Stimulated activated naive CD8-positive, alpha-beta T cell treated with anti-CD3 and anti-CD28 coated beads, Interleukin-15, Interleukin-2, amounts not matched to agents 100 ng/mL and 50 ng/mL, for 24 hours (primary cell): Measurements from ENCODE around the gene DPM3.

Experiments
- H3K27ac Mint-ChIP-seq: one replicate; pipeline ENCODE4 v1.8.0; 2021; ENCODE audit warnings: mild to moderate bottlenecking, mixed read lengths
- H3K27me3 Mint-ChIP-seq: one replicate; pipeline ENCODE4 v1.8.0; 2021; ENCODE audit warnings: mixed read lengths
- H3K36me3 Mint-ChIP-seq: one replicate; pipeline ENCODE4 v1.8.0; 2021; ENCODE audit warnings: low read depth, mixed read lengths
- H3K4me1 Mint-ChIP-seq: one replicate; pipeline ENCODE4 v1.8.0; 2021; ENCODE audit warnings: low read depth, mixed read lengths
- H3K4me3 Mint-ChIP-seq: one replicate; pipeline ENCODE4 v1.8.0; 2021; ENCODE audit warnings: mild to moderate bottlenecking, mixed read lengths
- H3K9me3 Mint-ChIP-seq: one replicate; pipeline ENCODE4 v1.8.0; 2021; ENCODE audit warnings: mixed read lengths

DPM3 gene

GRCh38 chr1:155107309-155108264, 32.7 kb downstream of the DPM3 start:
- no peaks in the 10 kb centered on the region for H3K9me3 Mint-ChIP-seq
- no peak overlapping the region for H3K27ac Mint-ChIP-seq
- no peaks in the 10 kb centered on the region for H3K36me3 Mint-ChIP-seq
- H3K4me3 Mint-ChIP-seq, result no peak overlapping the region
- no peaks in the 10 kb centered on the region for H3K4me1 Mint-ChIP-seq
- no peaks in the 10 kb centered on the region for H3K27me3 Mint-ChIP-seq

- H3K4me1 Mint-ChIP-seq, result no peaks in the 10 kb centered on the region
- no peaks in the 10 kb centered on the region for H3K27me3 Mint-ChIP-seq
- no peak overlapping the region for H3K4me3 Mint-ChIP-seq
- no peaks in the 10 kb centered on the region for H3K36me3 Mint-ChIP-seq
- no peaks in the 10 kb centered on the region for H3K9me3 Mint-ChIP-seq
- H3K27ac Mint-ChIP-seq, result no peak overlapping the region
These were observed 33.5 kb downstream of the DPM3 start for GRCh38 chr1:155106862-155107261.

GRCh38 chr1:155105604-155106011, 34.7 kb downstream of the DPM3 start:
- H3K27ac Mint-ChIP-seq, result no peak overlapping the region
- H3K27me3 Mint-ChIP-seq, result peaks cover 3% of the 10 kb centered on the region
- no peaks in the 10 kb centered on the region for H3K36me3 Mint-ChIP-seq
- H3K4me3 Mint-ChIP-seq, result no peak overlapping the region
- H3K4me1 Mint-ChIP-seq, result no peaks in the 10 kb centered on the region
- no peaks in the 10 kb centered on the region for H3K9me3 Mint-ChIP-seq

- Mint-ChIP-seq H3K9me3 (no peaks in the 10 kb centered on the region), H3K27me3 (peaks cover 3% of the 10 kb centered on the region), H3K4me1 (no peaks in the 10 kb centered on the region), H3K36me3 (no peaks in the 10 kb centered on the region), H3K4me3 (no peak overlapping the region), H3K27ac (no peak overlapping the region)
These were observed 35.5 kb downstream of the DPM3 start for GRCh38 chr1:155104605-155105534.

GRCh38 chr1:155103325-155103724, 37.0 kb downstream of the DPM3 start:
- H3K9me3 Mint-ChIP-seq, result no peaks in the 10 kb centered on the region
- H3K4me1 Mint-ChIP-seq, result no peaks in the 10 kb centered on the region
- H3K36me3 Mint-ChIP-seq, result no peaks in the 10 kb centered on the region
- no peak overlapping the region for H3K4me3 Mint-ChIP-seq
- peaks cover 3% of the 10 kb centered on the region for H3K27me3 Mint-ChIP-seq
- H3K27ac Mint-ChIP-seq, result no peak overlapping the region

GRCh38 chr1:155099331-155099730, 41.0 kb downstream of the DPM3 start:
- Mint-ChIP-seq H3K36me3 (no peaks in the 10 kb centered on the region), H3K27me3 (peaks cover 11% of the 10 kb centered on the region), H3K27ac (no peak overlapping the region), H3K9me3 (no peaks in the 10 kb centered on the region), H3K4me3 (no peak overlapping the region), H3K4me1 (no peaks in the 10 kb centered on the region)

GRCh38 chr1:155094622-155094948, 45.7 kb downstream of the DPM3 start:
- no peak overlapping the region for H3K4me3 Mint-ChIP-seq
- H3K36me3 Mint-ChIP-seq, result no peaks in the 10 kb centered on the region
- no peaks in the 10 kb centered on the region for H3K4me1 Mint-ChIP-seq
- no peak overlapping the region for H3K27ac Mint-ChIP-seq
- H3K27me3 Mint-ChIP-seq, result peaks cover 8% of the 10 kb centered on the region
- H3K9me3 Mint-ChIP-seq, result no peaks in the 10 kb centered on the region

- H3K4me1 Mint-ChIP-seq, result no peaks in the 10 kb centered on the region
- peaks cover 8% of the 10 kb centered on the region for H3K27me3 Mint-ChIP-seq
- H3K9me3 Mint-ChIP-seq, result no peaks in the 10 kb centered on the region
- H3K27ac Mint-ChIP-seq, result no peak overlapping the region
- no peaks in the 10 kb centered on the region for H3K36me3 Mint-ChIP-seq
- H3K4me3 Mint-ChIP-seq, result no peak overlapping the region
These were observed 46.3 kb downstream of the DPM3 start for GRCh38 chr1:155093911-155094621.

- Mint-ChIP-seq H3K4me3 (no peak overlapping the region), H3K27me3 (peaks cover 8% of the 10 kb centered on the region), H3K36me3 (no peaks in the 10 kb centered on the region), H3K9me3 (no peaks in the 10 kb centered on the region), H3K4me1 (no peaks in the 10 kb centered on the region), H3K27ac (no peak overlapping the region)
These were observed 47.7 kb downstream of the DPM3 start for GRCh38 chr1:155092641-155093040.

- no peaks in the 10 kb centered on the region for H3K9me3 Mint-ChIP-seq
- no peaks in the 10 kb centered on the region for H3K36me3 Mint-ChIP-seq
- no peak overlapping the region for H3K27ac Mint-ChIP-seq
- H3K4me3 Mint-ChIP-seq, result no peak overlapping the region
- H3K27me3 Mint-ChIP-seq, result peaks cover 8% of the 10 kb centered on the region
- no peaks in the 10 kb centered on the region for H3K4me1 Mint-ChIP-seq
These were observed 48.2 kb downstream of the DPM3 start for GRCh38 chr1:155092131-155092530.

- Mint-ChIP-seq H3K4me3 (no peak overlapping the region), H3K27ac (no peak overlapping the region)
These were observed 49.0 kb downstream of the DPM3 start for GRCh38 chr1:155091071-155092051.

More at GRCh38 chr1:155091071-155092051, 49.0 kb downstream of the DPM3 start:
- Mint-ChIP-seq H3K36me3 (no peaks in the 10 kb centered on the region), H3K9me3 (no peaks in the 10 kb centered on the region), H3K27me3 (peaks cover 8% of the 10 kb centered on the region), H3K4me1 (no peaks in the 10 kb centered on the region)
